HG03565 (cell line): ENCODE results near the gene PLEKHM3.
A peak's percentile ranks its signal among the peaks of the same experiment; 100 is the strongest.

Source experiments
- ATAC-seq: cut with Tn5 transposase; IDR thresholded peaks from one replicate; pipeline ENCODE4 v1.9.1; 2021; ENCODE audit warnings: mild to moderate bottlenecking, moderate library complexity; ENCODE audit not compliant: unreplicated experiment

The PLEKHM3 gene

GRCh38 chr2:207993151-207993763 lies 32.1 kb downstream of the PLEKHM3 start:
- ATAC-seq = peak; percentile 33

GRCh38 chr2:207991944-207992343 lies 33.4 kb downstream of the PLEKHM3 start:
- no peak for ATAC-seq

- ATAC-seq = no peak
Observed at GRCh38 chr2:207990784-207991183, 34.5 kb downstream of the PLEKHM3 start.

GRCh38 chr2:207988975-207989374 lies 36.4 kb downstream of the PLEKHM3 start:
- ATAC-seq = no peak

- ATAC-seq = no peak
Observed at GRCh38 chr2:207987025-207987716, 38.2 kb downstream of the PLEKHM3 start.

- no peak for ATAC-seq
Observed at GRCh38 chr2:207984765-207985480, 40.4 kb downstream of the PLEKHM3 start.

GRCh38 chr2:207983641-207984042 lies 41.7 kb downstream of the PLEKHM3 start:
- ATAC-seq = peak; percentile 70

DNA sequence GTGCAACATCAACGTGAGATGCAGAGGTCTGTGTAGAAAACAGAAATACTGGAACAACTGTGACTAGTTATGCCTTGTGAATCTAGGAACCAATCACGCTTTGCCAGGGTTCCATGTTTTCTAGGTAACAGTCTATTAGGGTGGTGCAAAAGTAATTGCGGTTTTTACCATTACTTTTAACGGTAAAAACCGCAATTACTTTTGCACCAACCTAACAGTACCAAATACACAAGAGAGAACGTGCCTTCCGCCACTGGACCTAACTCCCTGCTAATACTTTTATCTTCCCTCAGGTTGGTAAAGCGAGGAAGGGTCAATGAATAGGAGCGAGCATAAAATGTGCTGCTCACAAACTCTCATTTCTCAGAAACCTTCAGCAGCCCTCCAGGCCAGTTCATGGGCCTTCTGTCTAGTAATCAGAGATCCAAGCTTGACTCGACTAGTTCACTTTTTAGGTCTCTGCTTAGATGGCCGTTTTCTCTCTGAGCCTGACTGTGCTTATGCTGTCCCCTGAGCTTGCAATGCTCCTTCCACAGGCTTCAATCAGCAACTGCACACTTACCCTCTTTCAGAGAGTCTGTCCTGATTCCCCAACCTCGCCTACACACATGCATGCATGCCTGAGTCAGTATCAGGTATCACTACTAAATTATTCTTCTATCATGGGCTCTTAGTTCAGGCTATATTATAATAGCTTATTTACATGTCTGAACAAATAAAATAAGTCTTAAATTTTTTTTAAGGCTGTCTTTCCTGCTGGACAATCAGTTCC lies 47.0 kb downstream of the PLEKHM3 start:
- ATAC-seq = no peak

GRCh38 chr2:207975921-207976320 lies 49.4 kb downstream of the PLEKHM3 start:
- ATAC-seq = no peak

DNA sequence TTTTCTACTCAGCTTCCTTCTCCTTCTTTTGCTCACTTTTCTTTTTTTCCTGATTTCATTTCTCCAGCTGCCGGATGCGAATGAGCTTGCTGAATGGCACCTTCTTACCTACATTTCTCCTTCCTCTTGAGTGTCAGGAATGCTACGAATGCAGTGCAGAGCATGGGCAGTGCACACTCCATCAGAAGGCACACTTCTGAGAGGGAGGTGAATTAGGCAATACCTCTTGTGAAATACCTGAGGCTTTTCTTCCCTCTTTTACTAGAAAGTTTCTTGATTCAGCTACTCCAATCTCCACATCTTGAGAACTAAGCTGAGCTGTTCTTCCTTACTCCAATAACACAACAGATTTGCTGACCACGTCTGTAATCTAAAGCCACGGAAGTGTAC lies 51.1 kb downstream of the PLEKHM3 start:
- ATAC-seq = no peak

DNA sequence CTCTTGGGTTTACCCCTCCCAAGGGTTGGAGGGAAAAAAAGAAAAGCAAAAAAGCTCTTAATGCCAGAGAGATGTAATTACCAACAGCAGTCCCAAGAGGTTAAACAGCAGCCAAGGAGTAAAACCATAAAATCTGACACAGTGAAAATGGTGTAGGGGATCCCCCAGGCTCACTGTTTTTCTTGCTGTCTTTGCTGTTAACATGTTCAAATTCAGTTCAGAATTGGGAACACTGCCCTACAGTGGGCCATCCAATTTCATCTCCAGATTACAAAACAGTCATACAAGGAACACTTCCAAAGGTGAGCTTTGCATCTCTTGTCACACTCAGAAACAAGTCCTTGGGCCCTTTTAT lies 54.5 kb downstream of the PLEKHM3 start:
- no peak for ATAC-seq

GRCh38 chr2:207970147-207970825 lies 55.0 kb downstream of the PLEKHM3 start:
- no peak for ATAC-seq

DNA sequence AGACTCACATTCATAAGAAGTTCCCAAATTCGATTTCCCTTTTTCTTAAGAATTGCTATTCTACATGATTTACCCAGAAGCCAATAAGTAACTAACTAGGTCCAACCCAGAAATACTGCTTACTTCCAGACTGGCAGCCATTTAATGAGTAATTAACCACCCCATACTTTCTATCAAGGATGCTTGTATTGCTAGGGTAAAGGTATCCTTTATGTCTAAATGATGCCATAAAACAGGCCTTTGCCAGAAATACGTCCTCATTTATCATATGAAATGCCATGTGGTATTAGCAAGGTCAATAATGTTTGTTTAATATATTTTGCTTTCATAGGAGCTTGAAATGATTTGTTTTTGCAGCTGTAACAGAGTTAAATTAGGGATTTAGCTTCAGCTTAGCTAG lies 56.1 kb downstream of the PLEKHM3 start:
- no peak for ATAC-seq

- ATAC-seq = no peak
Observed at GRCh38 chr2:207967121-207967520, 58.2 kb downstream of the PLEKHM3 start.

DNA sequence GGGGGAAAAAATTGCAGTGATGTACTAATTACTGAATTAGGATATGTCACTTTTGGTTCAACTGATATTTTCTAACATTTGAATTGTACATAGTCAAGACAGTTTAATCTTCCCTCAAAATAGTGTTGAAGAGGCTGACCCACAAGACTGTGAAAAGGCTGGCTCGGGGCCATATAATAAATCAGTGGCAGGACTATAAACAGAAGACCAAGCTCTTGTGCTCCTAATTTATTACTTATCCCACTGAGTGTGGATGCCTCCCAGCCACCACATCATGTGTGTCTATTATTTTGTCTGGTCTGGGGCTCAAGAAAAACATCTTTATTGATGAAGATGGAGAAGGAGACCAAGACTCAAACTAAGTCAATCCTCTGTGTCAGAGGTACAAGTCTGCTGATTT lies 64.4 kb downstream of the PLEKHM3 start:
- no peak for ATAC-seq

DNA sequence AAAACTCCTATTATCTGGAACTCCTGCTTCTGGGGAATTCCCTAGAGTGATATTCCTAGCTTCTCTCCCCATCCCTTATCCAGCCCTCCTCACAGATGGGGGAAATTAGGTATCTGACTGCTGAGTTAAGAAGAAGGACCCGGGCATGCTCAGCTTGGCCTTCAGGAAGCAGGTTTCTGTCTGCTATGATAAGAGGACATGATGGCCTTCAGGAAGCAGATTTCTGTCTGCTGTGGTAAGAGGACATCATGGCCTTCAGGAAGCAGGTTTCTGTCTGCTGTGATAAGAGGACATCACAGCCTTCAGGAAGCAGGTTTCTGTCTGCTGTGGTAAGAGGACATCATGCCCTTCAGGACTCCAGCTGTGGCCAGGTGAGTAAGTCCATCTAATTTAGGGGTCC lies 65.2 kb downstream of the PLEKHM3 start:
- ATAC-seq = no peak

DNA sequence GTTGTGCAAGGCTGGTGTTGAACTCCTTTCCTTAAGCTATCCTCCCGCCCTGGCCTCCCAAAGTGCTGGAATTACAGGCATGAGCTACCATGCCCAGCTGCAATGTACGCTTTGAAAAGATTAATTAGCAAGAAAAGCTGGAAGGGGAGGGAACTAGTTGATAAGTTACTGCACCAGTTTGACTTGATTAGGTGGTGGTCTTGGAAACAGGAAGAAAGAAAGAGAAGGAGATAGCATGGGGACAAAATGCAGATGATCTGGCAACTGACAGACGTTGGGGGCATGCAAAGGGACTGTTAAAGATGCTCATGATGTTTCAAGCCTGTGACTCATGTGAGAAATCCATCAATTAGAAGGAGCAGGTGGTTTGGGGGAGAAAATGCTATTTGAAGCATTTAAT lies 68.6 kb downstream of the PLEKHM3 start:
- ATAC-seq = no peak

- no peak for ATAC-seq
Observed at GRCh38 chr2:207955456-207955855, 69.9 kb downstream of the PLEKHM3 start.

DNA sequence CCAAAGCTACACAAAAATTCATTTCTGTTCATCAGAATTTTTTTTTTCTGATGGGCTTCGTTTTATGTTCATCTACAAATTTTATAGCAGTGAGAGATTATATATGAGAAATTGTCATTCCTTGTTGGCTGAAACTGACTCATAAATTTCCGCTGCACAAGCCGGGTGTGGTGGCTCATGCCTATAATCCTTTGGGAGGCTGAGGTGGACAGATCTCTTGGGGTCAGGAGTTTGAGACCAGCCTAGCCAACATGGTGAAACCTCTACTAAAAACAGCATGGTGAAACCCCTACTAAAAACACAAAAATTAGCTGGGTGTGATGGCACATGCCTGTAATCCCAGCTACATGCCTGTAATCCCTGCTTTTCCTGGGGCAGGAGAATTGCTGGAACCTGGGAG lies 72.0 kb downstream of the PLEKHM3 start:
- ATAC-seq = no peak

- no peak for ATAC-seq
Observed at GRCh38 chr2:207952564-207953345, 72.6 kb downstream of the PLEKHM3 start.
